Activated naive CD4-positive, alpha-beta T cell treated with anti-CD3 and anti-CD28 coated beads for 36 hours (primary cell): ENCODE data around the gene FGF7. TPM values are rescaled to one million over a fixed set of nuclear protein-coding genes. Genes with fewer than 3 reads are reported as not detected.
"Not testable (repeated sequence)": the region's sequence is repeated elsewhere in the genome, so short reads cannot be mapped to it uniquely, and the experiment has no call there.

Experiments used
- CTCF ChIA-PET: fragments of 350-600 bp; sonication (Branson Sonifier 250); formaldehyde crosslinking; loops from one replicate; lab custom pipeline; 2021; ENCODE audit warnings: antibody characterized with exemption; lab: Charles Lee
- DNase-seq: peaks from one replicate; pipeline ENCODE4 v3.0.0-alpha.2; 2020
- H3K27ac Mint-ChIP-seq: one replicate; pipeline ENCODE4 v1.8.0; 2021; ENCODE audit warnings: mild to moderate bottlenecking, mixed read lengths
- H3K27me3 Mint-ChIP-seq: one replicate; pipeline ENCODE4 v1.8.0; 2021; ENCODE audit warnings: low read depth, mixed read lengths
- H3K36me3 Mint-ChIP-seq: one replicate; pipeline ENCODE4 v1.8.0; 2021; ENCODE audit warnings: low read depth, mixed read lengths
- H3K4me1 Mint-ChIP-seq: one replicate; pipeline ENCODE4 v1.8.0; 2021; ENCODE audit warnings: low read depth, mixed read lengths
- H3K4me3 Mint-ChIP-seq: one replicate; pipeline ENCODE4 v1.8.0; 2021; ENCODE audit warnings: mild to moderate bottlenecking, moderate library complexity, mixed read lengths
- H3K9me3 Mint-ChIP-seq: one replicate; pipeline ENCODE4 v1.8.0; 2021; ENCODE audit warnings: mixed read lengths
- intact Hi-C: fragments of 100-400 bp; cut with micrococcal nuclease; formaldehyde crosslinking; loops from one replicate; pipeline ENCODE4 v1.15.1; 2023
- total RNA-seq, 2 experiments: library from RNA; stranded (reverse); gene quantifications; one replicate each; pipeline ENCODE4 v1.2.3, GENCODE V29; 2021

The FGF7 gene
- total RNA-seq, 2 experiments from 2014 or later, result not detected

DNA sequence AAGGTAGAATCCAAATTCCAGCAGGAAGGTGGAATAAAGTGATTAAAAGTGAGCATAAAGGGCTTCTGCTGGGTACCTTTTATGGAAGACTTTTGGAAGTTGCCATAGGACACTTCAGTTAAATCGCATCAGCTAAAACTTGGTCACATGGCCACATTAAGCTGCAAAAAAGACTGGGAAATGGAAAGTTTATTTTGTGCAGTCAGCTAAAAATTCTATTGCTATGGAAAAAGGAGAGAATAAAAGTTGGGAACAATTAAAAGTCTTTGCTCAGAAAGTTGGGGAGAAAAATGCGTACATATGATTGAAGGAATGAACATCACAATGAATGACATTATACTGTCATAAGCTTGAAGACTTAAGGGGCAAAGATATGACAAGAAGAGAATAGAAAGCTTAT is 49.3 kb downstream of the FGF7 start:
- intact Hi-C loops, result loop anchor here (5.0 kb wide), 1 partner anchor 530 kb away; no protein-coding TSS in a partner anchor
- CTCF ChIA-PET, result interaction anchor here (0.8 to 1.8 kb wide), 3 partner anchors 49 to 672 kb away, joined by 3 to 7 read pairs (median 3); no protein-coding TSS in a partner anchor

DNA sequence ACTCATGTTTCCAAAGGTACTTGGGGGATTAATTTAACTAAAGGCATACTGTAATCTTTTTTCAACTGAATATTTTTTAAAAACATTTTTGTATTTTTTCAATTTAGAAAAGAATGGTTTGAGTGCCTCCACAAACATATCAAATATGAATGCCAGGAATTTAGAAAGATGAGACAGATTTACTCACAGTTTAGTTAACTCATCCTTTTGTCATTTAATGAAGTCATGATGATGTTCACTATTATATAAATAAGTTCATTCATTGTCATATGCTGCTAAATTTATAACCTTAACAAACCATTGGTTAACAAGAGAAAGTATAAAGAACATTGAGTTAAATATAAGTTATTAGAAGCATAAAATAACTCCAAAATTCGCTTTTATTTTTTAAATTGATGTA is 50.0 kb downstream of the FGF7 start:
- intact Hi-C loops, result loop anchor here (5.0 kb wide), 1 partner anchor 529 kb away; no protein-coding TSS in a partner anchor
- no peak overlapping the region for H3K4me3 Mint-ChIP-seq
- peaks cover 3% of the 10 kb centered on the region for H3K4me1 Mint-ChIP-seq
- H3K27me3 Mint-ChIP-seq, result no peaks in the 10 kb centered on the region
- CTCF ChIA-PET, result interaction anchor here (1.6 kb wide), 1 partner anchor 49 kb away, joined by 3 read pairs; no protein-coding TSS in a partner anchor
- DNase-seq, result no peak
- no peak overlapping the region for H3K27ac Mint-ChIP-seq
- no peaks in the 10 kb centered on the region for H3K36me3 Mint-ChIP-seq
- H3K9me3 Mint-ChIP-seq, result no peaks in the 10 kb centered on the region

More for the DNA sequence above, 49.3 kb downstream of the FGF7 start:
- no peak for DNase-seq
- Mint-ChIP-seq H3K4me3 (no peak overlapping the region), H3K36me3 (no peaks in the 10 kb centered on the region), H3K9me3 (no peaks in the 10 kb centered on the region), H3K27me3 (no peaks in the 10 kb centered on the region), H3K27ac (no peak overlapping the region), H3K4me1 (peaks cover 3% of the 10 kb centered on the region)

DNA sequence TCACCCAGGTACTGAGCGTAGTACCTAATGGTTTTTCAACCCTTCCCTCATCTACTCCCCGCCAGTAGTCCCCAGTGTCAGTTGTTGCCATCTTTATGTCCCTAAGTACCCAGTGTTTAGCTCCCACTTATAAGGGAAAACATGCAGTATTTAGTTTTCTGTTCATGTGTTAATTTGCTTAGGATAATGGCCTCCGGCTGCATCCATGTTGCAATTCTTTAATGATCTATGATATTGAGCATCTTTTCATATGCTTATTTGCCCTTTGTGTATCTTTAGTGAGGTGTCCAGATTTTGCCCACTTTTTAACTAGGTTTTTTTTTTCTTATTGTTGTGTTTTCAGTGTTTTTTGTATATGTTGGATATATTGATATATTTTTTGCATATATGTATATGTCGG is 55.0 kb downstream of the FGF7 start:
- H3K36me3 Mint-ChIP-seq, H3K27ac Mint-ChIP-seq, H3K27me3 Mint-ChIP-seq, H3K4me1 Mint-ChIP-seq, CTCF ChIA-PET, intact Hi-C loops, H3K9me3 Mint-ChIP-seq, H3K4me3 Mint-ChIP-seq, DNase-seq: not testable (repeated sequence)

DNA sequence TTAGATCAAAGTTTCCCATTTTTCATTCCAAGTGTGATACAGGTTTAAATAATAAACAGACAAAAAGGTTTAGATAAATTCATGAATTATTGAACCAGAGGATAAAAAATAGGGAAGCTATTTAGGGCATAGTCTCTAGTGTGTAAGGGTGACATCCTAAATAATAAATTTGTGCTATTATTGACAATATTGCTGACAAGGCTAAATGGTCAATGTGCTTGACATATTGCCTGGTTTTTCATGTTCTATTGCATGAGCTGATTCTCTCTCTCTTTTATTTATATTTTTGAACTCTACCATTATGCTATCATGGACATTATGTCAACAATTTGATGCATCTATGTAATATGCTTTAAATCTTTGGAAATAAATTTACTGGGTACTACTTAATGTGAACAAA is 55.9 kb downstream of the FGF7 start:
- not testable (repeated sequence) for H3K27ac Mint-ChIP-seq

DNA sequence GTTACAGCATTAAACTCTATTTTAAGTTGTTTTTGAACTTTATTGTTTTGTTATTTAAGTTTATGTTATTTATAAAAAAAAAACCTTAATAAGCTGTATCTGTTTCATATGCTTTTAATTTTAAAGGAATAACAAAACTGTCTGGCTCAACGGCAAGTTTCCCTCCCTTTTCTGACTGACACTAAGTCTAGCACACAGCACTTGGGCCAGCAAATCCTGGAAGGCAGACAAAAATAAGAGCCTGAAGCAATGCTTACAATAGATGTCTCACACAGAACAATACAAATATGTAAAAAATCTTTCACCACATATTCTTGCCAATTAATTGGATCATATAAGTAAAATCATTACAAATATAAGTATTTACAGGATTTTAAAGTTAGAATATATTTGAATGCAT is 62.4 kb downstream of the FGF7 start:
- CTCF ChIA-PET, result not testable (repeated sequence)

More for the DNA sequence above, 55.9 kb downstream of the FGF7 start:
- H3K9me3 Mint-ChIP-seq, H3K27me3 Mint-ChIP-seq, DNase-seq, CTCF ChIA-PET, intact Hi-C loops, H3K4me3 Mint-ChIP-seq, H3K36me3 Mint-ChIP-seq, H3K4me1 Mint-ChIP-seq: not testable (repeated sequence)

DNA sequence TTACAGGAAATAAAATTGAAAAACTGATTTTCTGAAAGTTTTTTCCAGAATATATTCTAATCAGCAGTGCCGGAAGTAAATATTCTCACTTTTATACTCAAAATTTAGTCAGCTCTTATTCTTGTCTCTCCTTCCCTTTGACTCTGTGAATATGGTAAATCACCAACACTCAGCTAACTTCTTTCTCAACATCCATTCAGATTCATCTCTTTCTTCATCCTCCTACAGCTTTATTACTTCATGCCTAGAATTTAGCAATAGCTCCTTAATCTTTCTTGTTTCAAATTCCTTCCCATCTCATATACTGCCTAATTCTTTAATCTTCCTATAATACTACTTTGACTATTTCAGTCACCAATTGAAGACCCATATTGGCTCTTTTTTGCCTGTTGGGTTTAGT is 67.9 kb downstream of the FGF7 start:
- intact Hi-C loops, result no loop called here
- H3K27ac Mint-ChIP-seq, result no peak overlapping the region
- no peaks in the 10 kb centered on the region for H3K36me3 Mint-ChIP-seq
- DNase-seq, result no peak
- CTCF ChIA-PET, result no interaction called here
- H3K27me3 Mint-ChIP-seq, result no peaks in the 10 kb centered on the region
- H3K4me3 Mint-ChIP-seq, result no peak overlapping the region
- H3K9me3 Mint-ChIP-seq, result no peaks in the 10 kb centered on the region
- H3K4me1 Mint-ChIP-seq, result no peaks in the 10 kb centered on the region

More for the DNA sequence above, 62.4 kb downstream of the FGF7 start:
- H3K4me1 Mint-ChIP-seq, H3K36me3 Mint-ChIP-seq, H3K27me3 Mint-ChIP-seq, intact Hi-C loops, H3K4me3 Mint-ChIP-seq, H3K27ac Mint-ChIP-seq, H3K9me3 Mint-ChIP-seq, DNase-seq: not testable (repeated sequence)

DNA sequence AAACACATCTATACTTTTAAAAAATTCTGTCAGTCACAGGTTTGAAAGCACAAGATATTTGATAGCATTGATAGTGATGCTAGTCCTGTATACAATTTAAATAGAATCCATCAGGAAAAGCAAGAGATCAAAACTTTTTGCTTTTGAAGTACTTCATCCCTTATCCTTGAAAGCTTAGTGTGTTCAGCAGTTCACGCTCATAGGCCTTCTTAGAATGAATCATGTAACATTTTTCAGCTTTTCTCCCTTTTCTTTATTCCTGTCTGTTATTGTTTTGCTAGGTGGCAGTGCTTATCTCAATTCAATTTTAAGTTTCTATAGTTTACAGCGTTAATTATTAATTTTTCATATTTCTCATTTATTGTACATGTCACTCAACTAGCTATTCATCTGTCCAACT is 69.1 kb downstream of the FGF7 start:
- H3K27ac Mint-ChIP-seq, result no peak overlapping the region
- no peaks in the 10 kb centered on the region for H3K9me3 Mint-ChIP-seq
- no peaks in the 10 kb centered on the region for H3K4me1 Mint-ChIP-seq
- CTCF ChIA-PET, result no interaction called here
- no peak for DNase-seq
- no peaks in the 10 kb centered on the region for H3K36me3 Mint-ChIP-seq
- no peak overlapping the region for H3K4me3 Mint-ChIP-seq
- intact Hi-C loops, result no loop called here
- H3K27me3 Mint-ChIP-seq, result no peaks in the 10 kb centered on the region

DNA sequence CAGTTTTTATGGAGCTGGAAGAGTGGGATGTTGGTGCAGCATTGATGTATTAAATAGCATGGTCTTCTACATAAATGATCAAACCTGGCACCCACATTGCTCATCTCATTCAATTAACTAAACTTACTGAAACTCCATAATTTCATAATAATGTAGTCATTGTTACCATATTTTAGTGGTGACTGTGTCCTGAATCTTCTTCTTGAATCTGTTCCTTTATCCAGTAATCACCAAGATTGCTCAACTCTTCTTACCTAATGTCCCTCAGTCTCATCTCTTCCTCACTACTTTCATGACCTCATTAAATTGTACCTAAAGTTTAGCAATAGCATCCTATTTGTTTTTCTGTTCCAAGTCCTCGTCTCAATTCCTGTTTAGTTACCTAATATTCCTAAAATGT is 69.8 kb downstream of the FGF7 start:
- no peak for DNase-seq
- Mint-ChIP-seq H3K4me1 (no peaks in the 10 kb centered on the region), H3K27ac (no peak overlapping the region), H3K9me3 (no peaks in the 10 kb centered on the region), H3K27me3 (no peaks in the 10 kb centered on the region), H3K4me3 (no peak overlapping the region), H3K36me3 (no peaks in the 10 kb centered on the region)
- intact Hi-C loops, result no loop called here
- CTCF ChIA-PET, result no interaction called here

DNA sequence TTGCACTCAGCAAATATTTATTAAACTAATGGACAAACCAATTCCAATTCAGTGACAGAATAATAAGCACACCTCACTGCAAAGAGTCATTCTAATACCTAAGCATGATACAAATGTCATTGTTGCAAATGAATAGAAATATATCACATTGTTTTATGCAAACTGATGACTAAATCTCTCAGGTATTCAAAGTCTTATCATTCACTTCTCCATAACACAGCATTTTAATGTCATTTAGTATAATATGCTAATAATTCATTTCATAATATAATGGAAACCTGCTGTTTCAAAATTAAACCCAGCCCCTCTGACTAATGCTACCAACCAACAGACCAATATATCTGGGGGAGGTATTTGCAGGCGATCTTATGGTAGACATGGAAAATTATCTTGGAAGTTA is 71.8 kb downstream of the FGF7 start:
- H3K27me3 Mint-ChIP-seq, result no peaks in the 10 kb centered on the region
- DNase-seq, result no peak
- no peaks in the 10 kb centered on the region for H3K36me3 Mint-ChIP-seq
- no peak overlapping the region for H3K4me3 Mint-ChIP-seq
- CTCF ChIA-PET, result no interaction called here
- intact Hi-C loops, result no loop called here
- H3K4me1 Mint-ChIP-seq, result no peaks in the 10 kb centered on the region
- H3K27ac Mint-ChIP-seq, result no peak overlapping the region
- H3K9me3 Mint-ChIP-seq, result no peaks in the 10 kb centered on the region

DNA sequence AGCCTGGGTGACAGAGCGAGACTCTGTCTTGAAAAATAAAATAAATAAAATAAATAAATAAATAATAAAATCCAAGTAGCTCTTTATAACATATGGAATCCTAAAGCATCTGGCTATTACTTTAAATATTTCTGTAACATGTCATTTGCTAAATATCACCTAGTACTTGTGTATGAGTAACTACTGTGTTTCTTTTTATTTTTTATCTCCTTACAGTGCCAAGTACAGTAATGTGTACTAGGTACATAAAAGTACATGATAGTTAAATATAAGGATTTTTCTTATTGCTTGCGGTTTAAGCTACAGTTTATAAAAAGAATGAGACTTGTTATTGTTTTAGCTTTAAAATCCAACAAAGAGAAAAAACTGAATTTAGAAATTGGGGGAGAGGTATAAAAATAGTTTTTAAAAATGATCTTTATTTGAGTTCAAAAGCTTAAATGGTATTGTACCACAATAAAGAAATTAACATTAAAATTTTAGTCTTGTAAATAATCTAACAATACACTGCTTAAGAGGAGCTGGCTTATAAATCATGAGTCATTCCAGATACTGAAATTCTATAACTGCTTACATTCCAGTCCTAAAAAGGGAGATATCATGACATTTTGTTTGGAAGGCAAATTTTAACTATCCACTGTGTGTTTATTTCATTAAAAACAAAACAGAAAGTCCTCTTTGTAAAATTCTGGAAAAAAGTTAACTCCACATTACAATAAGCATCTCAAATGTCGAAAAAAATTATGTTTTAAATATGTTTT is 73.1 kb downstream of the FGF7 start:
- H3K4me3 Mint-ChIP-seq, result no peak overlapping the region
- H3K27ac Mint-ChIP-seq, result no peak overlapping the region
- H3K27me3 Mint-ChIP-seq, result no peaks in the 10 kb centered on the region
- H3K36me3 Mint-ChIP-seq, result no peaks in the 10 kb centered on the region
- intact Hi-C loops, result no loop called here
- H3K9me3 Mint-ChIP-seq, result peaks cover 4% of the 10 kb centered on the region
- DNase-seq, result no peak
- no peaks in the 10 kb centered on the region for H3K4me1 Mint-ChIP-seq
- CTCF ChIA-PET, result no interaction called here

DNA sequence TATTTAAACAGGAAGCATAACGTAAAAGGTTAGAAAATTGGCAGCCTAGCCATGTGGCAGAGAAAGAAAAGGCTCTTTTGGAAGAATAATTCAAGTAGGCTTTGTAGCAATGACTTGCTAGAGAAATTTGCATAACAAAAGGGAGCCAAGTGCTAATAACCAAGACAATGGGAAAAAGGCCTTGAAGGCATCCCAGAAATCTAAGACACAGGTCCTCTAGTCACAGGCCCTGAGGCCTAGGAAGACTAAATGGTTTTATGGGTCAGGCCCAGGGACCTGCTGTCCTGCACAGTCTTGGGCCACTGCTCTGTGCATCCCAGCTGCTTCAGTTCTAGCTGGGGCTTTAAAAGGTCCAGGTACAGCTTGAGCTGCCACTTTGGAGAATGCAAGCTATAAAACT is 78.5 kb downstream of the FGF7 start:
- no peak overlapping the region for H3K4me3 Mint-ChIP-seq
- H3K4me1 Mint-ChIP-seq, result no peaks in the 10 kb centered on the region
- CTCF ChIA-PET, result no interaction called here
- no peak overlapping the region for H3K27ac Mint-ChIP-seq
- no peaks in the 10 kb centered on the region for H3K27me3 Mint-ChIP-seq
- no peaks in the 10 kb centered on the region for H3K36me3 Mint-ChIP-seq
- intact Hi-C loops, result no loop called here
- DNase-seq, result no peak
- peaks cover 7% of the 10 kb centered on the region for H3K9me3 Mint-ChIP-seq

DNA sequence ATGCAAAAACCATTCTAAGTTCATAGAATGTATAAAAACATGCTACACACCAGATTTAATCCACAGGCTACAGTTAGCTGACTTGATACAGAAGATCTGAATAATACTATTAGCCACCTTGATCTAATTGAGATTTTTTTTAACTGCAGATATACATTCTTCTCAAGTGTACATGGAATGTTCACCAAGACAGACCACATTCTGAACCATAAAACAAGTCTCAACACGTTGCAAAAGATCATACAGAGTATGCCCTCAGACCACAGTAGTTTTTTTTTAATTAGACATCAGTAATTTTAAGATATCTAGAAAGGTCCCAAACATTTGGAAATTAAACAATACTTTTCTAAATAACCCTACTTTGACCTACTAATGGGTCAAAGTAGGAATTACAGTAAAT is 83.3 kb downstream of the FGF7 start:
- CTCF ChIA-PET, result no interaction called here
- no peak for DNase-seq
- Mint-ChIP-seq H3K27ac (no peak overlapping the region), H3K9me3 (peaks cover 3% of the 10 kb centered on the region), H3K4me3 (no peak overlapping the region), H3K4me1 (no peaks in the 10 kb centered on the region), H3K27me3 (no peaks in the 10 kb centered on the region), H3K36me3 (no peaks in the 10 kb centered on the region)
- intact Hi-C loops, result no loop called here

DNA sequence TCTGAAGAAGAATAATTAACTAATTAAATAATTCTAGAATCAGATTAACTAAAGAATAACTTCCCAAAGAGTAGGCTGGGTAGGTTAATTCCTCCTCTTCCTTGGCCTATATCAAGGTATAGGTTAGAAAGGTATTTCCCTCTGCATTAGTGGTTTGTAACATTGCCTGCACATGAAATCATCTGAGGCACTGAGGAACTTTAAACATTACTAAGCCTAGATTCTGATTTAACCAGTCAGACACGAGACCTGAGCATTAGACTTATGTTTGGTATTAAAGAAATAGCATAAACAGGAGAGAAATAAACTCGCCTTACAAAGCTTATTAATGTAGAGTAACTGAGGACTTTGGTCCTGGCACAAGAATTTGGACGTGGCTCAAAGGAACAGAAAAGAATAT is 84.2 kb downstream of the FGF7 start:
- Mint-ChIP-seq H3K4me3 (no peak overlapping the region), H3K27ac (no peak overlapping the region), H3K4me1 (no peaks in the 10 kb centered on the region), H3K27me3 (no peaks in the 10 kb centered on the region), H3K36me3 (no peaks in the 10 kb centered on the region), H3K9me3 (peaks cover 3% of the 10 kb centered on the region)
- no peak for DNase-seq
- intact Hi-C loops, result no loop called here
- CTCF ChIA-PET, result no interaction called here
